H9 (cell line): ENCODE measurements around the gene LRMDA. TPM values are rescaled to one million over a fixed set of nuclear protein-coding genes. Genes with fewer than 3 reads are reported as not detected.
A peak's percentile ranks its signal among the peaks of the same experiment; 100 is the strongest.

Experiments
- DNase-seq: peaks from one replicate; pipeline ENCODE4 v3.0.0-alpha.2; 2017
- H2AFZ ChIP-seq: one replicate; pipeline ENCODE4 v1.6.1; 2013; ENCODE audit warnings: mild to moderate bottlenecking, low read length, control low read depth, moderate library complexity
- H2AK5ac ChIP-seq: 2 replicates; pipeline ENCODE4 v1.6.1; 2013; ENCODE audit warnings: low read length, control low read depth, mixed read lengths; ENCODE audit not compliant: insufficient read length
- H2BK120ac ChIP-seq: one replicate; pipeline ENCODE4 v1.6.1; 2013; ENCODE audit warnings: low read depth, mild to moderate bottlenecking, low read length, control low read depth, inconsistent platforms; ENCODE audit not compliant: poor library complexity, severe bottlenecking
- H2BK12ac ChIP-seq: 2 replicates; pipeline ENCODE4 v1.6.1; 2013; ENCODE audit warnings: low read length, control low read depth, mixed read lengths, low read depth; ENCODE audit not compliant: insufficient read length
- H2BK15ac ChIP-seq: 2 replicates; pipeline ENCODE4 v1.6.1; 2013; ENCODE audit warnings: low read depth, low read length, control low read depth
- H2BK20ac ChIP-seq: one replicate; pipeline ENCODE4 v1.6.1; 2013; ENCODE audit warnings: low read depth, mild to moderate bottlenecking, low read length, control low read depth, inconsistent platforms; ENCODE audit not compliant: poor library complexity, severe bottlenecking
- H2BK5ac ChIP-seq: 2 replicates; pipeline ENCODE4 v1.6.1; 2013; ENCODE audit warnings: low read length, control low read depth, mixed read lengths; ENCODE audit not compliant: insufficient read length
- H3K14ac ChIP-seq: 2 replicates; pipeline ENCODE4 v1.6.1; 2013; ENCODE audit warnings: low read length, control low read depth; ENCODE audit not compliant: insufficient read depth
- H3K18ac ChIP-seq: 2 replicates; pipeline ENCODE4 v1.6.1; 2013; ENCODE audit warnings: low read depth, mild to moderate bottlenecking, mixed read lengths, low read length, control low read depth; ENCODE audit not compliant: insufficient read length
- H3K23ac ChIP-seq: 2 replicates; pipeline ENCODE4 v1.6.1; 2013; ENCODE audit warnings: low read length, control low read depth, mixed read lengths, low read depth; ENCODE audit not compliant: insufficient read length
- H3K23me2 ChIP-seq: 2 replicates; pipeline ENCODE4 v1.6.1; 2013; ENCODE audit warnings: low read depth, mild to moderate bottlenecking, mixed read lengths, low read length, control low read depth; ENCODE audit not compliant: insufficient read length, poor library complexity, severe bottlenecking
- H3K27ac ChIP-seq: 2 replicates; pipeline ENCODE4 v1.5.1; 2013; ENCODE audit warnings: low read length, control low read depth, mixed read lengths, low read depth; ENCODE audit not compliant: insufficient read length
- H3K27me3 ChIP-seq: 2 replicates; pipeline ENCODE4 v1.6.1; 2013; ENCODE audit warnings: low read length, control low read depth, inconsistent platforms; ENCODE audit not compliant: insufficient read depth
- H3K4ac ChIP-seq: 2 replicates; pipeline ENCODE4 v1.6.1; 2013; ENCODE audit warnings: low read depth, mild to moderate bottlenecking, control low read depth, inconsistent platforms, low read length, moderate library complexity
- H3K4me1 ChIP-seq: 2 replicates; pipeline ENCODE4 v1.6.1; 2013; ENCODE audit warnings: low read length, control low read depth, inconsistent platforms; ENCODE audit not compliant: insufficient read depth
- H3K4me2 ChIP-seq: 2 replicates; pipeline ENCODE4 v1.6.1; 2013; ENCODE audit warnings: low read length, control low read depth, mixed read lengths; ENCODE audit not compliant: insufficient read length, insufficient read depth
- H3K56ac ChIP-seq: 2 replicates; pipeline ENCODE4 v1.6.1; 2013; ENCODE audit warnings: low read depth, mild to moderate bottlenecking, mixed read lengths, low read length, control low read depth; ENCODE audit not compliant: insufficient read length
- H3K79me1 ChIP-seq: 2 replicates; pipeline ENCODE4 v1.6.1; 2013; ENCODE audit warnings: low read depth, mild to moderate bottlenecking, moderate library complexity, low read length, control low read depth, inconsistent platforms; ENCODE audit not compliant: insufficient read depth, poor library complexity, severe bottlenecking
- H3K79me2 ChIP-seq: 2 replicates; pipeline ENCODE4 v1.6.1; 2013; ENCODE audit warnings: low read length, control low read depth, inconsistent platforms; ENCODE audit not compliant: insufficient read depth
- H3K9ac ChIP-seq: 2 replicates; pipeline ENCODE4 v1.6.1; 2013; ENCODE audit warnings: low read length, control low read depth, mixed read lengths; ENCODE audit not compliant: insufficient read length; ENCODE audit errors: extremely low read depth
- H3K9me3 ChIP-seq: one replicate; pipeline ENCODE4 v1.6.1; 2013; ENCODE audit warnings: low read depth, low read length, inconsistent platforms; ENCODE audit not compliant: control insufficient read depth
- H3T11ph ChIP-seq: one replicate; pipeline ENCODE4 v1.6.1; 2013; ENCODE audit warnings: mild to moderate bottlenecking, low read length, control low read depth, inconsistent platforms
- H4K20me1 ChIP-seq: one replicate; pipeline ENCODE4 v1.6.1; 2013; ENCODE audit not compliant: control insufficient read depth, insufficient read length, insufficient read depth
- H4K5ac ChIP-seq: 2 replicates; pipeline ENCODE4 v1.6.1; 2013; ENCODE audit warnings: low read depth, mild to moderate bottlenecking, mixed read lengths, low read length, control low read depth; ENCODE audit not compliant: insufficient read length
- H4K8ac ChIP-seq: replicated peaks from 2 replicates; pipeline ENCODE4 v1.6.1; 2013; ENCODE audit warnings: low read length, control low read depth, mixed read lengths, low read depth; ENCODE audit not compliant: insufficient read length
- H4K91ac ChIP-seq: 2 replicates; pipeline ENCODE4 v1.6.1; 2013; ENCODE audit warnings: low read depth, mild to moderate bottlenecking, moderate library complexity, mixed read lengths, low read length, control low read depth; ENCODE audit not compliant: insufficient read length
- H3K27ac Mint-ChIP-seq, 3 experiments: 2 replicates in 2 of 3; 3 replicates in 1 of 3; pipeline ENCODE4 v1.8.0; 2020 to 2021; ENCODE audit warnings: mixed read lengths in 3 of 3, mild to moderate bottlenecking in 1 of 3, moderate library complexity in 1 of 3
- H3K27me3 Mint-ChIP-seq: 2 replicates; pipeline ENCODE4 v1.8.0; 2021; ENCODE audit warnings: low read depth, mild to moderate bottlenecking, moderate library complexity, mixed read lengths
- H3K36me3 Mint-ChIP-seq, 3 experiments: 2 replicates in 2 of 3; 3 replicates in 1 of 3; pipeline ENCODE4 v1.8.0; 2020 to 2021; ENCODE audit warnings: low read depth in 3 of 3, mixed read lengths in 3 of 3; ENCODE audit not compliant: insufficient read depth in 1 of 3
- H3K4me1 Mint-ChIP-seq, 2 experiments: 2 replicates each; pipeline ENCODE4 v1.8.0; 2020; ENCODE audit warnings: mixed read lengths in 2 of 2
- H3K4me3 Mint-ChIP-seq, 2 experiments: 2 replicates in 1 of 2; 3 replicates in 1 of 2; pipeline ENCODE4 v1.8.0; 2020 to 2021; ENCODE audit warnings: mild to moderate bottlenecking in 2 of 2, mixed read lengths in 2 of 2, moderate library complexity in 1 of 2
- H3K9me3 Mint-ChIP-seq, 2 experiments: 2 replicates in 1 of 2; 3 replicates in 1 of 2; pipeline ENCODE4 v1.8.0; 2020; ENCODE audit warnings: mild to moderate bottlenecking in 2 of 2, mixed read lengths in 2 of 2, moderate library complexity in 1 of 2
- CTCF ChIP-seq: fragments of 200-600 bp; sonication (generic); conservative IDR thresholded peaks from 3 replicates; pipeline ENCODE4 v1.8.0; 2021; ENCODE audit warnings: antibody characterized with exemption, mild to moderate bottlenecking
- WGBS: extraction: QIAGEN DNeasy Blood & Tissue Kit; methylation state at CpG from one replicate; pipeline ENCODE4 v1.1.7; 2013; ENCODE audit warnings: missing lambda C conversion rate, low lambda C conversion rate, mixed read lengths; ENCODE audit not compliant: insufficient read length; ENCODE audit errors: extremely low coverage; 5-methylcytosine and 5-hydroxymethylcytosine counted together
- total RNA-seq: library from RNA; stranded (reverse); gene quantifications from 2 replicates; pipeline ENCODE4 v1.2.1, GENCODE V29; 2021

Gene LRMDA
- total RNA-seq, 1 experiment from 2014 or later: 1.8 TPM

- Histone ChIP-seq H3K27ac (no peak overlapping the region), H3K27me3 (peaks cover 76% of the 10 kb centered on the region), H3K4me2 (peak overlapping the region; percentile 84), H3K9me3 (no peaks in the 10 kb centered on the region), H3K79me1 (no peaks in the 10 kb centered on the region), H3K18ac (no peak overlapping the region), H2AK5ac (no peak overlapping the region), H2BK5ac (no peak overlapping the region), H2AFZ (no peak overlapping the region), H3K79me2 (no peaks in the 10 kb centered on the region), H4K8ac (no peak overlapping the region), H3K23ac (no peak overlapping the region), H2BK15ac (no peak overlapping the region), H3T11ph (no peak overlapping the region), H3K9ac (no peak overlapping the region), H2BK20ac (no peak overlapping the region), H3K14ac (no peak overlapping the region), H3K23me2 (peaks cover 46% of the 10 kb centered on the region), H2BK12ac (no peak overlapping the region), H3K4ac (no peak overlapping the region), H3K4me1 (no peaks in the 10 kb centered on the region; the same call in 1 of the 2 replicates), H4K91ac (no peak overlapping the region), H3K56ac (no peak overlapping the region), H2BK120ac (no peak overlapping the region), H4K20me1 (no peaks in the 10 kb centered on the region), H4K5ac (no peak overlapping the region)
- Mint-ChIP-seq H3K27ac (no peak overlapping the region), H3K9me3 (peaks cover 0 to 2% of the 10 kb centered on the region in 2 experiments; a peak in 2 of 5 replicates), H3K27me3 (peaks cover 97% of the 10 kb centered on the region), H3K36me3 (no peaks in the 10 kb centered on the region; a peak in 1 of 7 replicates), H3K4me1 (peaks cover 31 to 46% of the 10 kb centered on the region in 2 experiments), H3K4me3 (peak overlapping the region; percentile 63 to 87)
- no CpG with 5 or more reads among the region's 58 CpGs for WGBS
- peak; percentile 62 for DNase-seq
- no peak for TF ChIP-seq CTCF
Measured at GRCh38 chr10:75403939-75404814, 27.2 kb upstream of the LRMDA start.
